ENCODE results near the gene AGTR1.
"Not testable (repeated sequence)": the region's sequence is repeated elsewhere in the genome, so short reads cannot be mapped to it uniquely, and the experiment has no call there.

Gene AGTR1

DNA sequence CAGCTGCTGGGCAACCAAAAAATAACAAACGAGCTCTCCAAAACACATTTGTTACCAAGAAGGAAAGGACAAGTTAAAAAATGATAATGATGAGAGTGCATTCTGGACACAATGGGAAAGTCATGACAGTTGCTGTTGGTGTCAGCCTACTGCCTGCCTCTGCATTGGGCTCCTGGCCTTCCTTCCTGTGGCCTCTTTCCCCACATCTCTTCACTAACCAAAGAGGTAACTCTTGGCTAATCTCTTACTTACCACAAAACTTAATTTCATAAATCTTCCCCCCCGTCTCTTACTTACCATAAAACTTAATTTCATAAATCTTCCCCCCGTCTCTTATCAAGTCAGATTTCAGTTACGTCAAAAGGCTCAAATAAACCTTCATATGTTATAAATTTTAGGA lies 58.6 kb downstream of the AGTR1 start:
- no peaks in the 10 kb centered on the region for H3K9me3 ChIP-seq
- no peak overlapping the region for H3K4me3 ChIP-seq
- no peaks in the 10 kb centered on the region for H3K27me3 ChIP-seq (ENCODE audit: low read depth)
- H3K36me3 ChIP-seq (replicated peaks), result no peaks in the 10 kb centered on the region
- in situ Hi-C loops (cut with MboI; ENCODE audit: low sequenced_read_pairs), result no loop called here
- no peaks in the 10 kb centered on the region for H3K4me1 ChIP-seq
- DNase-seq (ENCODE audit: low spot score in 2 of 2), result no peak

DNA sequence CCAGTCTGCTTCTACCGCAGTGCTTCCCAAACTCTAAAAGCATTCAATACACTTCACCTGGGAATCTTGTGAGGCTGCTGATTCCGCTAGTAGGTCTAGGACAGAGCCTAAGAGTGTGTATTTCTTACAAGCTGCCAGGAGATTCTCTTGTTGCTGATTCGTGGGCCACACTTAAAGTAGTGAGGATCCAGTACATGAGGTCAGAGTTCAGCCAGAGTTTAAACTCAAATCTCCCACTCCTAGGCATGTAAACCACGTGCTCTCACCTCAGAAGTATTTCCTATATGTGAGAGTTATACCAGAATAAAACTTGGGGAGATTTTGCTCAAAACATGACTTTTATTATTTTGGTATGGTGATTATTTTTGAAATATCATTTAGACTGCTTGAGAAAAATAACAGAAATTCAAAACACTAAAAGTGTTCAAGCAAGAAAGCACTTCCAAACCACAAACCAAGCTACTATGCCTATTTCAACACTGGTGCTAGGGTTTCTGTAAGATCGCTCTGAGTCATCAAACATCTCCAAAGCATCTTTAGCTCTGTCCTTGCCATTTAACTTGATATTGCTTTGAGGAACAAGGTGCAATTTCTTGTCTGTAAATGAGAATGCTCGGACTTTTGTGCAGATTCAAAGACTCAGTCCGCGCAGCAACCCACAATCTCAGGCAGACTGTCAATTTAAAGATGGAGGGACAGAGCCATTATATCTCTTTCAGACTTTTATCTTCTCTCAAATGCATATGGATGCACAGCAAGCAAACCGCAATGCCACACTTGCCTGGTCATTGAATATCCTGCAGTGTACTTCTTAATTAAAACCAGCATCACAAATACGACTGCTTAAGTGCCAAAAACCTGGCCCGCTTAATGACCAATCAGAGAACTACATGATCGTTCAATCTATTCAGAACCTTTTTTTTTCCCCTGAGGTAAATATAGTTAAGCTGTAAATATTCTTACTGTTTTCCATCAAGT lies 59.8 kb downstream of the AGTR1 start:
- Histone ChIP-seq H3K27me3 (ENCODE audit: low read depth) (no peaks in the 10 kb centered on the region), H3K36me3 (replicated peaks) (no peaks in the 10 kb centered on the region), H3K9me3 (no peaks in the 10 kb centered on the region), H3K4me1 (no peaks in the 10 kb centered on the region), H3K4me3 (no peak overlapping the region)
- no peak for DNase-seq (ENCODE audit: low spot score in 2 of 2)
- in situ Hi-C loops (cut with MboI; ENCODE audit: low sequenced_read_pairs), result no loop called here

DNA sequence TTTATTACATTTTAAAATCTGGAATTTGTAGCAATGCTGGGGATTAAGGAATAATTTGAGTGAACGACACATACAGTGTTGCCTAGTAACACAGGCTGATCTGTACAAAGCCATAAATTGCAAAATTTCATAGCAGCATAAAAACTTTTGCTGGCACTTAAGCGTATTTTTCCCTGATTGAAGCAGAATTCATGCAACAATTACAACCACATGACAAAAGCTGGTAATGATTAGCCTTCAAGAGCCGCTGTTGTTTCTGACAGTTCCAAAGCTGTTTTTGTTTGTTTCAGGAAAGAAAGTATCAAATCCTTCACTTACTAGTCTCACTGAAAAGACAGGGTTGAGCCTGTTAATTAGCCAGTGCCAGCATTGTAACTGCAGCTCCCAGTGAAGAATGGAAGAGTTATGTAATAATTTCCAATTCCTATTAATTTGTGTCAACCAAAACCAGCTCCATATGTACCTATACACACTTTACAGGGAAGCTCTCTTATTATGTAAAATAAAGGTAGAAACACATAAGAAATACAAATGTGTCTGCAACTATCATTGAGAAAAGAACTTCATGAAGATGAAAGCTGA lies 60.7 kb downstream of the AGTR1 start:
- Histone ChIP-seq H3K36me3 (replicated peaks) (no peaks in the 10 kb centered on the region), H3K9me3 (no peaks in the 10 kb centered on the region), H3K27me3 (ENCODE audit: low read depth) (no peaks in the 10 kb centered on the region), H3K4me1 (no peaks in the 10 kb centered on the region), H3K4me3 (no peak overlapping the region)
- DNase-seq (ENCODE audit: low spot score in 2 of 2), result no peak
- in situ Hi-C loops (cut with MboI; ENCODE audit: low sequenced_read_pairs), result no loop called here

DNA sequence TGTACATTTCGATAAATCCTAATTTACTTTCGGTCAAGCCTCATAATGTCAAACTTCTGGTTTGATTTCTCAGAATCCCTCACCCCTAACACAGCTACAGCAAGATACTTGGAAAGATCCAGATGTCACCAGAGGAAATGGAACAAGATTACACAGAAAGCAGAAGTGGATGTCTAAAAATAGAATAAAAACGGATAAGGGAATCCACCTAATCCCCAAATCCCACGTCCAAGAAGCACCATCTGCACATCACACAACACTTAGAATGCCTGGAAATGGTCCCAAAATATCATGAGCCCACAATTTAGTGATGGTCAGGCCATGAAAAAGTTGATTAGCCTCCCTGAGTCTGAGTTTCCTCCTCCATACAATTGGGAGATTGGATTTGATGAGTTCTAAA lies 61.7 kb downstream of the AGTR1 start:
- in situ Hi-C loops (cut with MboI; ENCODE audit: low sequenced_read_pairs), result no loop called here
- Histone ChIP-seq H3K4me1 (no peaks in the 10 kb centered on the region), H3K4me3 (no peak overlapping the region), H3K36me3 (replicated peaks) (no peaks in the 10 kb centered on the region), H3K27me3 (ENCODE audit: low read depth) (peaks cover 2% of the 10 kb centered on the region; the same call in 1 of the 2 replicates), H3K9me3 (no peaks in the 10 kb centered on the region)
- DNase-seq (ENCODE audit: low spot score in 2 of 2), result no peak

GRCh38 chr3:148763156-148763680 lies 65.5 kb downstream of the AGTR1 start:
- DNase-seq (ENCODE audit: low spot score in 2 of 2), result no peak
- no peaks in the 10 kb centered on the region for H3K36me3 ChIP-seq (replicated peaks)
- no peaks in the 10 kb centered on the region for H3K9me3 ChIP-seq
- H3K4me1 ChIP-seq, result no peaks in the 10 kb centered on the region
- in situ Hi-C loops (cut with MboI; ENCODE audit: low sequenced_read_pairs), result no loop called here
- H3K4me3 ChIP-seq, result no peak overlapping the region
- H3K27me3 ChIP-seq (ENCODE audit: low read depth), result peaks cover 2% of the 10 kb centered on the region; the same call in 1 of the 2 replicates

DNA sequence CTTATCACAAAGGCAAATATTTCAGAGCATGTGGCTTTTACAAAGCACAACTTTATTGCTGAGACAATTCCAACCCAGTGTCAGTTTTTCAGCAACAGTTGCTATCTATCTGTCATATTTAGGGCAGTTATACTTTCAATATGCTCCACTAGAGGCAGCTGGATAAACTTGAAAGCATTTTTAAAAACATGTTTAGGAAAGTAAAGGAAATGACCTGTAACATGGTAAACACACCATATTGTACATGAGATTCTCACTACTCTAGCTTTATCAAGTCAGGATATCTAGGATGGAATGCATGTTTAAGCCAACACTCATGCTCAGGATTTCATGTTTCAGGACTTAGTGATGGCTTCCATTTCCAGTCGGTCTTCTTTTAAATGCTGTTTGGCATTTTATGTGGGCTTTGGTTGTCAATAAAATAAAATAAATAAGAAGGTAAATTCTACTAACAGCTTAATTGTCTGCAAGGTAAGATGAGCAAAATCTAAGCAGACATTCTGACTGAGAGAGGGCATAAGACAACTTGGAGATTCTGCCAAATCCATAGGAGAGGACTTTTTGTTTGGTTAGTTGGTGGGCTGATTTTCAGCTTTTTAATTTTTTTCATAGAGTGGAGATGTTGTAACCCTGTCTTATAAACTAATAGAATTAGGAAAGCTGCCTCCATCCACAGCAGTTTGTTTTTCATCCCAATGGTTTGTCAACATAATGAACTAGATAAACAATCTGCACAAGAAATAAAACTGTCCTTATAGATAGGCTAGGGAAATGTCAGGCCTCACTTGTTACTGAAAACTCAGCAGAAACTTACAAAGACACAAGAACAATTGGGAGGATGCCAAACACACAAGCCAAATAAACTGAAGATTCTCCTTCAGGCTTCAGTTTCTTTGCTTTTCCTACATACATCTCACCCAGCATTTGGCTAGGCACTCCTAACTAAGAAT lies 66.6 kb downstream of the AGTR1 start:
- H3K9me3 ChIP-seq, result no peaks in the 10 kb centered on the region
- H3K36me3 ChIP-seq (replicated peaks), result no peaks in the 10 kb centered on the region
- DNase-seq (ENCODE audit: low spot score in 2 of 2), result no peak
- peaks cover 2% of the 10 kb centered on the region; the same call in 1 of the 2 replicates for H3K27me3 ChIP-seq (ENCODE audit: low read depth)
- H3K4me3 ChIP-seq, result no peak overlapping the region
- in situ Hi-C loops (cut with MboI; ENCODE audit: low sequenced_read_pairs), result no loop called here
- no peaks in the 10 kb centered on the region for H3K4me1 ChIP-seq

GRCh38 chr3:148772361-148772760 lies 74.7 kb downstream of the AGTR1 start:
- H3K27me3 ChIP-seq (ENCODE audit: low read depth), result no peaks in the 10 kb centered on the region
- no peaks in the 10 kb centered on the region for H3K36me3 ChIP-seq (replicated peaks)
- in situ Hi-C loops (cut with MboI; ENCODE audit: low sequenced_read_pairs), result no loop called here
- no peak overlapping the region for H3K4me3 ChIP-seq
- no peaks in the 10 kb centered on the region for H3K9me3 ChIP-seq
- peak in 1 of 2 experiments; percentile 17 for DNase-seq (ENCODE audit: low spot score in 2 of 2)
- H3K4me1 ChIP-seq, result no peaks in the 10 kb centered on the region

- H3K9me3 ChIP-seq, result no peaks in the 10 kb centered on the region
- H3K27me3 ChIP-seq (ENCODE audit: low read depth), result no peaks in the 10 kb centered on the region
- no peak for DNase-seq (ENCODE audit: low spot score in 2 of 2)
- in situ Hi-C loops (cut with MboI; ENCODE audit: low sequenced_read_pairs), result no loop called here
- H3K4me3 ChIP-seq, result no peak overlapping the region
- H3K4me1 ChIP-seq, result no peaks in the 10 kb centered on the region
- no peaks in the 10 kb centered on the region for H3K36me3 ChIP-seq (replicated peaks)
These were observed 75.1 kb downstream of the AGTR1 start for GRCh38 chr3:148772835-148773234.

- Histone ChIP-seq H3K36me3 (replicated peaks) (no peaks in the 10 kb centered on the region), H3K4me3 (no peak overlapping the region), H3K9me3 (no peaks in the 10 kb centered on the region), H3K27me3 (ENCODE audit: low read depth) (no peaks in the 10 kb centered on the region), H3K4me1 (no peaks in the 10 kb centered on the region)
- no peak for DNase-seq (ENCODE audit: low spot score in 2 of 2)
- in situ Hi-C loops (cut with MboI; ENCODE audit: low sequenced_read_pairs), result no loop called here
These were observed 76.1 kb downstream of the AGTR1 start for GRCh38 chr3:148773805-148774204.

DNA sequence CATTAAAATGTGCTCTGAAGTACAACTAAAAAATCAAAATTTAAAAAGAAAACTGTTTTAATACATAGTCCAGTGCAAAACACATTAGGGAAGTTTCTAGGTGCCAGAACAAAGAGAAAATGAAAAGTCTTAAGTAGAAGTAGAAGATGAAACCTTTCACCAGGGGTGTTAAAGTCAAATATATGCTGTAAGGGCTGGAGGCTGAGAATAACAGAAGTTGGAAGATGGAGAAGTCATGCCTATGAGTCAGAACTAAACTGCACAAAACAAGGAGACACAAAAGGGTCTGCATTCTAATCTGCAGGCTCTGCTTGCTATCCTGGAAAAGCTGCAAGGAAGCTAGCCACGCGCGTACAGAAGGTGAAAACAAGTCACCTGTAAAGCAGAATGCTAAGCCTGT lies 81.2 kb downstream of the AGTR1 start:
- in situ Hi-C loops (cut with MboI; ENCODE audit: low sequenced_read_pairs), result no loop called here
- H3K27me3 ChIP-seq (ENCODE audit: low read depth), result no peaks in the 10 kb centered on the region
- H3K36me3 ChIP-seq (replicated peaks), result no peaks in the 10 kb centered on the region
- DNase-seq (ENCODE audit: low spot score in 2 of 2), result no peak
- H3K4me3 ChIP-seq, result no peak overlapping the region
- H3K9me3 ChIP-seq, result no peaks in the 10 kb centered on the region
- H3K4me1 ChIP-seq, result no peaks in the 10 kb centered on the region

DNA sequence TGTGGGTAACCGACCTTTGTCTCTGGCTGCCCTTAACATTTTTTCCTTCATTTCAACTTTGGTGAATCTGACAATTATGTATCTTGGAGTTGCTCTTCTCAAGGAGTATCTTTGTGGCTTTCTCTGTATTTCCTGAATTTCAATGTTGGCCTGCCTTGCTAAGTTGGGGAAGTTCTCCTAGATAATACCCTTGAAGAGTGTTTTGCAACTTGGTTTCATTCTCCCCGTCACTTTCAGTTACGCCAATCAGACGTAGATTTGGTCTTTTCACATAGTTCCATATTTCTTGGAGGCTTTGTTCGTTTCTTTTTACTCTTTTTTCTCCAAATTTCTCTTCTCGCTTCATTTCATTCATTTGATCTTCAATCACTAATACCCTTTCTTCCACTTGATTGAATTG lies 87.3 kb downstream of the AGTR1 start:
- DNase-seq (ENCODE audit: low spot score in 2 of 2); H3K4me3 ChIP-seq; H3K36me3 ChIP-seq (replicated peaks); H3K4me1 ChIP-seq; H3K9me3 ChIP-seq; in situ Hi-C loops (cut with MboI; ENCODE audit: low sequenced_read_pairs); H3K27me3 ChIP-seq (ENCODE audit: low read depth): not testable (repeated sequence)

- H3K36me3 ChIP-seq (replicated peaks); H3K4me1 ChIP-seq; H3K4me3 ChIP-seq; H3K27me3 ChIP-seq (ENCODE audit: low read depth); in situ Hi-C loops (cut with MboI; ENCODE audit: low sequenced_read_pairs); H3K9me3 ChIP-seq; DNase-seq (ENCODE audit: low spot score in 2 of 2): not testable (repeated sequence)
These were observed 88.5 kb downstream of the AGTR1 start for GRCh38 chr3:148786159-148786558.

DNA sequence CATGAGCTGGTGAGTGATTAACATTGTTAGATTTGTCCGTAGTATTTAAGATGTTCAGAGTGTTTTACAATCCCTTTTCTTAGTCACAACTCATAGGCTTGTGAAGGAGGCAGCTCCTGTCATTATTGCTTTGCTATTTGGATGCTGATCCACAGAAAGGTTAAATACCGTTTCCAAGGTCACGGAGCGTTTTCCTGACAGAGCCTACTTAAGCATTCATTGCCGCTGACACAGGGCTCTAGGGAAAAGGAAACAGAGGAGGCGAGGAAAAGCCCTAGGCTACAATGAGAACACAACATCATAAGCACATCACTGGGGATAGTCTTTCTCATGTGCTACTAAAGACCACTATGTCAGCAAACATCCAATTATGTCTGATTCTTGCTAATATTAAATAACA lies 91.4 kb downstream of the AGTR1 start:
- no peak overlapping the region for H3K4me3 ChIP-seq
- peak; percentile 60 to 83 for DNase-seq (ENCODE audit: low spot score in 2 of 2)
- H3K9me3 ChIP-seq, result no peaks in the 10 kb centered on the region
- in situ Hi-C loops (cut with MboI; ENCODE audit: low sequenced_read_pairs), result no loop called here
- peaks cover 9% of the 10 kb centered on the region for H3K4me1 ChIP-seq
- peaks cover 11% of the 10 kb centered on the region for H3K27me3 ChIP-seq (ENCODE audit: low read depth)
- H3K36me3 ChIP-seq (replicated peaks), result no peaks in the 10 kb centered on the region

All from HAP-1 (cell line).